Measurements from ENCODE around the gene BOC. TPM values are rescaled to one million over a fixed set of nuclear protein-coding genes. Genes with fewer than 3 reads are reported as not detected.
A peak's percentile ranks its signal among the peaks of the same experiment; 100 is the strongest.

The BOC gene
- total RNA-seq: 10 to 100 TPM; 33.2 to 98.5 (median 59.5) TPM
- polyA plus RNA-seq: 10 to 100 TPM; 28.6 to 34.2 TPM
- long read RNA-seq, donor 1, full-length matches to known transcripts: 5 of 86 reads
- long read RNA-seq, donor 1, partial matches to known transcripts: 57 of 86 reads
- long read RNA-seq, donor 1, other reads (novel, unspliced or antisense): 24 of 86 reads
- long read RNA-seq, donor 2, partial matches to known transcripts: 22 of 22 reads
- long read RNA-seq, donor 2, other reads (novel, unspliced or antisense): 0 of 22 reads
- long read RNA-seq, donor 3, full-length matches to known transcripts: 14 of 213 reads
- long read RNA-seq, donor 3, partial matches to known transcripts: 129 of 213 reads
- long read RNA-seq, donor 3, other reads (novel, unspliced or antisense): 70 of 213 reads

DNA sequence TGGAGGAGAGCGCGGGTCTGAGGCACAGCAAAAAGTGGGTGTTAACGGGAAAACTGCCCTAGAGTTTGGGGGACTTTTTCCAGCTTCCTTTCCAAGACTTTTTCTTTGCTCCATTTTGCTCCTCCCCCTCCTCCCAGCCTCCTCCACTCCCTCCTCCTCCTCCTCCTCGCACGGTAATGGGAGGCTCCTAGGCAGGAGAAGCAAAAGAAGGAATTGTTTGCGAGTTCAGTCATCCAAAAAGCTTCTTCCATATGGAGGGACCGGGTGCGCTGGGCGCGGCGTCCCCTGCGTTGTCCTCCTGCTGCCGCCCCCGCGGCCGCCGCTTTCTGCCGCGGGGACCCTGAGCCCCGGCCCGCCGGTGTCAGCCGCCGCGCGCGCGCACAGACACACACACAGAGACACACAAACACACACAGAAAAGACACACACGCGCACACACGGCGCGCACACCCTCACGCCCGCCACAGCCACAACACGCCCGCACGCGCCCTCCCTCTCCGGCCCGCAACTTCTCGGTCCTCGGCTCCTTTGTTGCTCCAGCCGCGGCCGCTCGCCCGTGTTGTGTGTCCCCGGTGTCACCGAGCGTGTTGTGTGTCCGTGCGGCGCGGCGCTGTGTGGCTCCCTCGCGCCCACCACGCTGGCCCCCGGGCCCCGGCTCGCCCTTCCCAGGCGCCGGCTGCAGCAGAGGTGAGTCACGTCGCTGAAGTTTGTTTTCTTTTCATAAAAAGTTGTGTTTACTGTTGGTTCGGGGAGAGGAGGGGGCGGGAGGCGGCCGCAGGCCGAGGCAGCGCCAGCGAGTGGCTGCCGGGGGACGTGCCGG lies at the start of gene BOC:
Gene BOC, plus strand, starts transcription at position 228 of the 820 bp plus-strand sequence. CDS start 38,246 bp downstream, outside the sequence.
- peak; percentile 55 to 72 (median 66) for DNase-seq
- 0 to 1% (median 0%) methylated on average over 59 to 76 of the region's 76 CpGs for WGBS, 3 donors
- Histone ChIP-seq H3K4me3 (peak within 1 kb of the TSS; percentile 83), H3K4me1 (ENCODE audit: insufficient read depth) (peaks cover 4% of the 10 kb centered on the region), H3K27me3 (no peaks in the 10 kb centered on the region), H3K9me3 (no peaks in the 10 kb centered on the region), H3K27ac (peak within 1 kb of the TSS; percentile 82 to 91), H3K36me3 (no peaks in the 10 kb centered on the region)
- intact Hi-C loops (cut with DNase I): loop anchor here in 3 of 4 donors (2.0 to 10.0 kb wide), 6 partner anchors 59 to 157 kb away; no protein-coding TSS in a partner anchor
- TF ChIP-seq POLR2A (IDR thresholded peaks at IDR 0.05): peak; percentile 36
- TF ChIP-seq, protein P1, sequence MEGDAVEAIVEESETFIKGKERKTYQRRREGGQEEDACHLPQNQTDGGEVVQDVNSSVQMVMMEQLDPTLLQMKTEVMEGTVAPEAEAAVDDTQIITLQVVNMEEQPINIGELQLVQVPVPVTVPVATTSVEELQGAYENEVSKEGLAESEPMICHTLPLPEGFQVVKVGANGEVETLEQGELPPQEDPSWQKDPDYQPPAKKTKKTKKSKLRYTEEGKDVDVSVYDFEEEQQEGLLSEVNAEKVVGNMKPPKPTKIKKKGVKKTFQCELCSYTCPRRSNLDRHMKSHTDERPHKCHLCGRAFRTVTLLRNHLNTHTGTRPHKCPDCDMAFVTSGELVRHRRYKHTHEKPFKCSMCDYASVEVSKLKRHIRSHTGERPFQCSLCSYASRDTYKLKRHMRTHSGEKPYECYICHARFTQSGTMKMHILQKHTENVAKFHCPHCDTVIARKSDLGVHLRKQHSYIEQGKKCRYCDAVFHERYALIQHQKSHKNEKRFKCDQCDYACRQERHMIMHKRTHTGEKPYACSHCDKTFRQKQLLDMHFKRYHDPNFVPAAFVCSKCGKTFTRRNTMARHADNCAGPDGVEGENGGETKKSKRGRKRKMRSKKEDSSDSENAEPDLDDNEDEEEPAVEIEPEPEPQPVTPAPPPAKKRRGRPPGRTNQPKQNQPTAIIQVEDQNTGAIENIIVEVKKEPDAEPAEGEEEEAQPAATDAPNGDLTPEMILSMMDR (IDR thresholded peaks at IDR 0.05): no peak

DNA sequence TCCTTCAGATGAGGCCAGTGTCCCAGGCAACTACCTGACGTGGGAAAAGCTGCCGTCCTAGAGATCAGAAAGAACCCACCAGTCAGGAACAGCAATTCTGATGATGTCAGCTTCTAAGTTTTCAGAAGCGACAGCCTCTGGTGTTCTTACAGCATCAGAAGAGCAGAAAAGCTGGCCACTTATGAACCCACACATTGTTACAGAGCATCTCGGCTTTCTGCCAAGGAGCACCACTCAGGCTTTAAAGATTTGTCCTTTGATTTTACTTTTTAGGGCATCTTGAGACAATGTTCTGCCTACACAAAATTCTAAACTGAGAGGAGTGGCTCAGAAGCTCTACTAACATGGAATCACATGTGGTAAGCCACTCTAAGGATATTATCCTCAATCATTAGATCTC lies 49.7 kb upstream of the BOC start:
- no peak for DNase-seq
- 92 to 99% (median 94%) methylated on average over 4 of the region's 4 CpGs for WGBS, 3 donors
- no peaks in the 10 kb centered on the region for H3K4me1 ChIP-seq (ENCODE audit: insufficient read depth)
- no peaks in the 10 kb centered on the region for H3K36me3 ChIP-seq
- no peaks in the 10 kb centered on the region for H3K9me3 ChIP-seq
- no peak overlapping the region for H3K27ac ChIP-seq
- H3K27me3 ChIP-seq: no peaks in the 10 kb centered on the region
- intact Hi-C loops (cut with DNase I): no loop called here
- no peak overlapping the region for H3K4me3 ChIP-seq
- TF ChIP-seq, protein P1 (IDR thresholded peaks at IDR 0.05): no peak
- TF ChIP-seq POLR2A (IDR thresholded peaks at IDR 0.05) (no peak), EP300 (IDR thresholded peaks at IDR 0.05) (no peak)

DNA sequence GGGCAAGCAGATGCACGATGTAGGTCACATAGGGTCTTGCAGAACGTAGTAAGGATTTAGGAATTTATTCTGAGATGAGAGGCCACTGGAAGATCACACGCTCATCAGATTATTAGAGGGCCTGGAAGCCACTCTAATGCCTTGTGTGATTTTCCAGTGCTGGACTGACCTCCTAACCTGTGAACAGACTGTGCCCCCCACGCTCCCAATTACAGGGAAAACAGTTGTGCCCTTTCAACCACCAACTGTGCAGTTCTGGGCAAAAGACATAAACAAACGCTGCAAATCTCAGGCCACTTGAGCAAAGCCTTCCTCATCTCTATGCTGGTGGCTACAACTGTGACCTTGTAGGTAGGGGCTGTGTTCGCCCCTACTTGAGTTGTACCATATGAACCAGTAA lies 48.2 kb upstream of the BOC start:
- Histone ChIP-seq H3K4me1 (ENCODE audit: insufficient read depth) (peaks cover 5% of the 10 kb centered on the region), H3K4me3 (no peak overlapping the region), H3K9me3 (no peaks in the 10 kb centered on the region), H3K27me3 (no peaks in the 10 kb centered on the region), H3K36me3 (no peaks in the 10 kb centered on the region), H3K27ac (no peak overlapping the region)
- intact Hi-C loops (cut with DNase I): no loop called here
- WGBS, 3 donors: 90 to 94% (median 90%) methylated on average over 6 of the region's 6 CpGs
- no peak for TF ChIP-seq EP300 (IDR thresholded peaks at IDR 0.05)
- TF ChIP-seq, protein P1 (IDR thresholded peaks at IDR 0.05): no peak
- no peak for TF ChIP-seq POLR2A (IDR thresholded peaks at IDR 0.05)
- DNase-seq: no peak

GRCh38 chr3:113165841-113166240 lies 45.5 kb upstream of the BOC start:
- no peaks in the 10 kb centered on the region for H3K27me3 ChIP-seq
- intact Hi-C loops (cut with DNase I): no loop called here
- no peak for TF ChIP-seq POLR2A (IDR thresholded peaks at IDR 0.05)
- TF ChIP-seq EP300 (IDR thresholded peaks at IDR 0.05): no peak
- TF ChIP-seq, protein P1 (IDR thresholded peaks at IDR 0.05): no peak
- peak overlapping the region in 1 of 2 donors; percentile 69 for H3K27ac ChIP-seq
- DNase-seq: peak in 2 of 5 donors; percentile 30 to 67
- H3K4me1 ChIP-seq (ENCODE audit: insufficient read depth): peaks cover 5% of the 10 kb centered on the region
- WGBS, 3 donors: 55 to 73% (median 70%) methylated on average over 3 of the region's 3 CpGs
- no peak overlapping the region for H3K4me3 ChIP-seq
- H3K9me3 ChIP-seq: no peaks in the 10 kb centered on the region
- no peaks in the 10 kb centered on the region for H3K36me3 ChIP-seq
